NCI-H187 treated with DMSO at 0.1 percent for 48 hours (cell line): ENCODE results near the gene DTX3.
"Not testable (repeated sequence)": the region's sequence is repeated elsewhere in the genome, so short reads cannot be mapped to it uniquely, and the experiment has no call there.

Experiments used
- DNase-seq: peaks from one replicate; lab custom pipeline; 2025; lab: John Stamatoyannopoulos, UW

Gene DTX3

DNA sequence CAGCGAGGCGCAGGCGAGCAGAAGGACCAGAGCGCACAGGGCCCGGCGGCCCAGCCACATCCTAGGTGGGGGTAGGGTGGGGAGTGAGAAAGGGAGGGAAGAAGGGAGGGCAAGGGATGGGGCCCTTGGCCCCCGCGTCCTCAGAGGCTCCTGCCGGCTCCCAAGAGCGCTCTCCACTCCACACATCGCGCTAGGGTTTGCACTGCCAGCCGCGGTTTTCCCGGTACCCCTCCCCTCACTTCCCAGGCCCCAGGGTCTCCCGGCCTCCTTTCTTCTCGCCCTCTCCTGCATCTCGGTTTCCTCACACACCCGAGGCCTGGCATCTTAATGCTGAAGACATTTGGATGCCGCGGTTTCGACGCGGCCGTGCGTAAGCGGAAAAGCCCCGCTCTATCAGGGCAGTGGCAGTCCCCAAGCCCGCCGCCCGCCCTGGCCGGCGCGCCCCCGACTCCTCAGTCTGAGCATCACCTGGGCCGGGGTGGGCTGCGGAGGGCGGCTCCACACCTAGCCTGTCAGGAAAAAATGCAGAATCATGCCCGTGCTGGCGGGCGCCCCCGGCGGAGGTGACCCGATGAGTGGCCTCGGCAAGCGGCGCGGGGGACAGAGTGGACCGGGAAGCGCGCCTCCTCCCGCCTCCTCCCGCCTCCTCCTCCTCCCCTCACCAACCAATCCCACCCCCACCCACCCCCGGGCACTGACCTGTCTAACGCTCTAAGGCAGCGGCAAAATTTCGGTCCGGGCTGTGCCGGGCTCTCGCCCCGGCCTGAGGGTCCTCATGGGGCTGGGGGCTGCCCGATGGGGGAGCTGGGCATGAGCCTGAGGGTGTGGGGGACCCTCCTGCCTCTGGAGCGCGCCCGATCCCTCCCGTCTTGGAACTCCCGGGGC is 27.7 kb downstream of the DTX3 start:
- DNase-seq: no peak

- DNase-seq: peak; percentile 22
Measured at GRCh38 chr12:57632958-57633840, 28.6 kb downstream of the DTX3 start, which contains the start of gene B4GALNT1. TSS of gene B4GALNT1 (minus strand) at chr12:57633201. CDS start at chr12:57632132, 1,069 bp downstream.

DNA sequence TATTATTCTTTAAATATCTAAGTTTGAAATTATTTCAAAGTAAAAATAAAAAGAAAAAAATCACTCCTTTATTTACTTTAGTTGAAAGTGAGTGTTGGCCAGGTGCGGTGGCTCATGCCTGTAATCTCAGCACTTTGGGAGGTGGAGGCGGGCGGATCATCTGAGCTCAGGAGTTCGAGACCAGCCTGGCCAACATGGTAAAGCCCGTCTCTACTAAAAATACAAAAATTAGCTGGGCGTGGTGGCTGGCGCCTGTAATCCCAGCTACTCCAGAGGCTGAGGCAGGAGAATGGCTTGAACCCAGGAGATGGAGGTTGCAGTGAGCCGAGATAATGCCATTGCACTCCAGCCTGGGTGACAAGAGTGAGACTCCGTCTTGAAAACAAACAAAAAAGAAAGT is 32.1 kb downstream of the DTX3 start:
- not testable (repeated sequence) for DNase-seq

- no peak for DNase-seq
Measured at GRCh38 chr12:57637364-57637763, 32.7 kb downstream of the DTX3 start.

DNA sequence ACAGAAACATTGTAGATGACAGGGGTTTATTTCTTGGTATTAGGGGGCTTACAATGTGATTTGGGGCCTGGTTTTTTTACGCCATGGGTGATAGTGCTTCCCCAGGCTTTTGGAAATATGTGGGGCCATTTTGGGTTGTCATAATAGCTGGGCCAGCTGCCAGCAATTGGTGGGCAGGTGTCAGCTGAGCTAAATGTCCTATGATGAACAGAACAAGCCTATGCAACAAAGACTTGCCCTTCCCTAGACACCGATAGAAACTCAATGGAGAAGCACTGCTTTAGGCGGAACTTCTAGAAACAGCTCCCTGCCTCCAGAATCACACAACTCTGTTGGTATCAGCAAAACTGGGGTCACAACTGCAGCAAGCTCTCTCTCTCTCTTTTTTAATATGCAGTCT is 33.5 kb downstream of the DTX3 start:
- DNase-seq: no peak

DNA sequence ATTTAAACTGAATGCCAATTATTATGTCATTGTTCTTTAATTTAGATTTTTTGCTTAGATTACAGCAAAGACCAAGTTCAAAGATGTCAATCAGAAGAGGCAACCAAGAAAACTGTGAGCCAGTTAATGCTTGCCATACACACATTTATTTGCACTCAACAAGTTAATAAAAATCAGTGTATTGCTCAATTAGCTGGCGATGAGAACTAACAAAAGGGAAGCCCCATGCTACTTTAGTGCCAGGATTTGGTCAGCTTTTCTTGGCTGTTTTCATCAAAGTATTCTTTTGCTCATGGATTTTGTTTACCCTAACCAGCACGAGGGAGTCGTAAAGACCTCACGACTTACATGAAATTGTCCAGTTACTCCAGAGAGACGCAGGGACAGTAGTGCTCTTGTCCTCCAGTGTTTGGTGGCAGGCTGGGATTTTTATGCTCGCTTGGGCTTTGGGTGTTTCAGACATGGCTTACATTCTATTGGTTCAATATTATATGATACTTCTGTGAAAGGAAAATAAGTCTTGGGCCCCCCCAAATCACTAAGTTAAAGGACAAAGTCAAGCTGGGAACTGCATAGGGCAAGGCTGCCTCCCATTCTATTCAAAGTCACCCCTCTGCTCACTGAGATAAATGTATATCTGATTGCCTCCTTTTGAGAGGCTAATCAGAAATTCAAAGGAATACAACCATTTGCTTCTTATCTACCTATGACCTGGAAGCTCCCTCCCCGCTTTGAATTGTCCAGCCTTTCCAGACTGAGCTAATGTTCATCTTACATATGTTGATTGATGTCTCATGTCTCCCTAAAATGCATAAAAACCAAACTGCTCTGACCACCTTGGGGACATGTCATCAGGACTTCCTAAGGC is 35.8 kb downstream of the DTX3 start:
- no peak for DNase-seq

GRCh38 chr12:57641699-57642442 is 37.2 kb downstream of the DTX3 start:
- DNase-seq: no peak

DNA sequence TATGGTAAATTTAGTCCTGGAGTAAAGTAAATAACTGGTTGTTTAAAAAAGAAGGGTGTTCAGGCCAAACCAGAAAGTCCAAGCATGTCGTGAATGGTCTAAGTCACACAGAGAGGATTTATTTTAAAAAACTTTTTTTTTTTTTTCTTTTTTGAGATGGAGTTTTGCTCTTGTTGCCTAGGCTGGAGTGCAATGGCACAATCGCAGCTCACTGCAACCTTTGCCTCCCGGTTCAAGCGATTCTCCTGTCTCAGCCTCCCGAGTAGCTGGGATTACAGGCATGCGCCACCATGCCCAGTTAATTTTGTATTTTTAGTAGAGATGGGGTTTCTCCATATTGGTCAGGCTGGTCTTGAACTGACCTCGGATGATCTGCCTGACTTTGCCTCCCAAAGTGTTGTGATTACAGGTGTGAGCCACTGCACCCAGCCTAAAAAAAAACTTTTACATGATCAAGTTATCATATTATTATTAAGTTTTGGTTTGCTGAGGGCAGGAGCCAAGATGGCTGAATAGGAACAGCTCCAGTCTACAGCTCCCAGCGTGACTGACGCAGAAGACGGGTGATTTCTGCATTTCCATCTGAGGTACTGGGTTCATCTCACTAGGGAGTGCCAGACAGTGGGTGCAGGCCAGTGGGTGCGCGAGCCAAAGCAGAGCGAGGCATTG is 41.5 kb downstream of the DTX3 start:
- not testable (repeated sequence) for DNase-seq

GRCh38 chr12:57646659-57647049 is 42.0 kb downstream of the DTX3 start:
- DNase-seq: not testable (repeated sequence)

DNA sequence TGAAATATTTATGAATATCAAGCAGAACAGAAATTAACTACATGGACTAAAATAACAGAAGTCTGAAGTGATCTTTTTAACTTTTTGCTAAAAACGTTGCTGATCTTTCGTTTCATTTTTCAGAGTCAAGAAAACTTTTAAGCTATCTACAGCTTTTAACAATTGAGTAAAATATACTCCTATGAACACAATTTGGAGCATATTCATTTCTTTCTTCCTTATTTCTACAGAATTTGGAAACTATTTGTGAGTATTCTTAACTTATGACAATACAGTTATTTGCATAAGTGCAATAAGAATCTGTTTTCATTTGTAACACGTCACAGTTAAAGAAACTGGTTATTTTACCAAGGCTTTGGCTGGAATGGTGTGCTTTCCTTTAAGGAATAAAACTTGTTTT is 49.4 kb downstream of the DTX3 start:
- no peak for DNase-seq

- no peak for DNase-seq
Measured at GRCh38 chr12:57655541-57656240, 51.1 kb downstream of the DTX3 start.

GRCh38 chr12:57656408-57656807 is 51.8 kb downstream of the DTX3 start:
- not testable (repeated sequence) for DNase-seq

DNA sequence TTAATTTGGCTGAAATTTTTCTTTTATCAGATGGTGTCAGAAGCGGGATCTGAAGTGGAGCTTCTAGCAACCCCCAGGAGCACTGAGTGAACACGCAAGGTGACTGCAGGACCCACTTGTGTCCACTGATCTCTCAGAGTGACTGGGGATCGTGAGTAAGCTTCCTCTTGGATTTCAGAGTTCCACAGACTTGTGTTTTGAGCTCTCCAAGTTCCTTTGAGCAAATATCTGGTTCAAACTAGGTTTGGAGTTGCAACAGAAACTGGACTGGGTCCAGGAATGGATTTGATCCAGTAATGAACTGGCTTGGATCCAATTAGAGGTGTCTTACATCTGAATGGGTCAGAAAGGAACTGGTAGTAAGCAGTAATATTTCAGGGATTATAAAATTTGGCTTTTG is 53.1 kb downstream of the DTX3 start:
- DNase-seq: no peak

DNA sequence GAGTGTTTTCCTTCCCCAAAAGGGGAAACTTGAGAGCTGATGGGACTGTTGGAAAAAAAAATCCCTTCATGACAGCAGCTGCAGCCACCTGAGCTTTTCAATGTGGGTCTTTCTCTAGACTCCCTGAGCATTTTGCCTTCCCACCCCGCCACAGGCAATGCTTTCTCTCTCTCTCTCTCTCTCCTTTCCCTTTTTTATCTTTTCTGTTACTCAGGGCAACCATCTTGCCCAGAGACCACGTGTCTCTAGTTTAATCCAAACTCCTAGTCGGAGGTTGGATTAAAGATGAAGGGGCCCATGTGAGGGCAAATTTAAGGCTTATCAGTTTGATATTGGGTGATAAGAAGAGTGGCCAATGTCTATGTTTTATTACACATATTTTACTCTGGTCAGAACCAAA is 54.3 kb downstream of the DTX3 start:
- no peak for DNase-seq
